ENCODE measurements around the gene GPR22.

Gene GPR22

GRCh38 chr7:107468824-107469223 lies 1.0 kb upstream of the GPR22 start:
- TF ChIP-seq CTCF (IDR thresholded peaks at IDR 0.05; ENCODE audit: insufficient read depth, low read length) = no peak
- TF ChIP-seq REST (IDR thresholded peaks at IDR 0.05; ENCODE audit: insufficient replicate concordance, low read depth) = no peak
- TF ChIP-seq GABPA (IDR thresholded peaks at IDR 0.05; ENCODE audit: low read depth) = no peak
- no peak for TF ChIP-seq SPI1 (IDR thresholded peaks at IDR 0.05; ENCODE audit: borderline replicate concordance, low read depth)
- no peak for TF ChIP-seq POLR2AphosphoS5 (IDR thresholded peaks at IDR 0.05; ENCODE audit: low read depth)
- H3K27ac ChIP-seq (replicated peaks) = no peak overlapping the region
- no peak for DNase-seq (ENCODE audit: low read depth in 1 of 2, low spot score in 1 of 2)
- H3K4me3 ChIP-seq (replicated peaks; ENCODE audit: insufficient read depth, low read length) = no peak overlapping the region
- no peaks in the 10 kb centered on the region for H3K27me3 ChIP-seq (ENCODE audit: insufficient read depth, poor library complexity, severe bottlenecking)

- H3K4me3 ChIP-seq (replicated peaks; ENCODE audit: insufficient read depth, low read length) = no peak overlapping the region
- TF ChIP-seq REST (IDR thresholded peaks at IDR 0.05; ENCODE audit: insufficient replicate concordance, low read depth) (no peak), POLR2AphosphoS5 (IDR thresholded peaks at IDR 0.05; ENCODE audit: low read depth) (no peak), GABPA (IDR thresholded peaks at IDR 0.05; ENCODE audit: low read depth) (no peak), SPI1 (IDR thresholded peaks at IDR 0.05; ENCODE audit: borderline replicate concordance, low read depth) (no peak), CTCF (IDR thresholded peaks at IDR 0.05; ENCODE audit: insufficient read depth, low read length) (no peak)
- H3K27ac ChIP-seq (replicated peaks) = no peak overlapping the region
- H3K27me3 ChIP-seq (ENCODE audit: insufficient read depth, poor library complexity, severe bottlenecking) = no peaks in the 10 kb centered on the region
- no peak for DNase-seq (ENCODE audit: low read depth in 1 of 2, low spot score in 1 of 2)
These were observed 1.6 kb downstream of the GPR22 start for GRCh38 chr7:107471292-107472070.

- Histone ChIP-seq H3K4me3 (replicated peaks; ENCODE audit: insufficient read depth, low read length) (no peak overlapping the region), H3K27me3 (ENCODE audit: insufficient read depth, poor library complexity, severe bottlenecking) (no peaks in the 10 kb centered on the region), H3K27ac (replicated peaks) (no peak overlapping the region)
- DNase-seq (ENCODE audit: low read depth in 1 of 2, low spot score in 1 of 2) = no peak
- TF ChIP-seq GABPA (IDR thresholded peaks at IDR 0.05; ENCODE audit: low read depth) (no peak), SPI1 (IDR thresholded peaks at IDR 0.05; ENCODE audit: borderline replicate concordance, low read depth) (no peak), REST (IDR thresholded peaks at IDR 0.05; ENCODE audit: insufficient replicate concordance, low read depth) (no peak), CTCF (IDR thresholded peaks at IDR 0.05; ENCODE audit: insufficient read depth, low read length) (no peak), POLR2AphosphoS5 (IDR thresholded peaks at IDR 0.05; ENCODE audit: low read depth) (no peak)
These were observed 2.3 kb downstream of the GPR22 start for GRCh38 chr7:107472116-107472515.

All from HL-60 (cell line).